SK-N-SH (cell line): ENCODE measurements around the gene C1D.

ENCODE experiments used
- CHD2 ChIP-seq: fragments of 150-350 bp; IDR thresholded peaks from 2 replicates; pipeline ENCODE4 v1.6.1; 2018; ENCODE audit warnings: low read length; ENCODE audit not compliant: partially characterized antibody
- CTCF ChIP-seq: fragments of 200-600 bp; sonication (generic); IDR thresholded peaks from 2 replicates; pipeline ENCODE4 v1.6.1; 2017; ENCODE audit warnings: antibody characterized with exemption, mild to moderate bottlenecking, moderate library complexity
- FOXJ3 ChIP-seq: sonication (generic); formaldehyde crosslinking; IDR thresholded peaks from 2 replicates; pipeline ENCODE4 v1.5.1; 2020; ENCODE audit warnings: mild to moderate bottlenecking, missing genetic modification reagents
- MAX ChIP-seq: IDR thresholded peaks from 2 replicates; pipeline ENCODE4 v1.4.0; 2012; ENCODE audit warnings: low read depth
- POLR2AphosphoS5 ChIP-seq: IDR thresholded peaks from 2 replicates; pipeline ENCODE4 v1.6.1; 2012; ENCODE audit warnings: low read depth, low read length
- RAD21 ChIP-seq: IDR thresholded peaks from 2 replicates; pipeline ENCODE4 v1.6.1; 2012; ENCODE audit warnings: mild to moderate bottlenecking, low read length
- SIN3A ChIP-seq: IDR thresholded peaks from 2 replicates; pipeline ENCODE4 v1.6.1; 2012; ENCODE audit warnings: low read depth, mild to moderate bottlenecking, low read length, moderate library complexity, borderline replicate concordance
- TAF1 ChIP-seq: IDR thresholded peaks from 2 replicates; pipeline ENCODE4 v1.6.1; 2012; ENCODE audit warnings: low read depth, mild to moderate bottlenecking, low read length, moderate library complexity, borderline replicate concordance
- TCF12 ChIP-seq: IDR thresholded peaks from 2 replicates; pipeline ENCODE4 v1.4.0; 2012
- YY1 ChIP-seq: IDR thresholded peaks from 2 replicates; pipeline ENCODE4 v1.4.0; 2012; ENCODE audit warnings: low read depth, mild to moderate bottlenecking
- TF ChIP-seq, protein P1 (sequence below): IDR thresholded peaks from 2 replicates; pipeline ENCODE4; 2012

DNA sequence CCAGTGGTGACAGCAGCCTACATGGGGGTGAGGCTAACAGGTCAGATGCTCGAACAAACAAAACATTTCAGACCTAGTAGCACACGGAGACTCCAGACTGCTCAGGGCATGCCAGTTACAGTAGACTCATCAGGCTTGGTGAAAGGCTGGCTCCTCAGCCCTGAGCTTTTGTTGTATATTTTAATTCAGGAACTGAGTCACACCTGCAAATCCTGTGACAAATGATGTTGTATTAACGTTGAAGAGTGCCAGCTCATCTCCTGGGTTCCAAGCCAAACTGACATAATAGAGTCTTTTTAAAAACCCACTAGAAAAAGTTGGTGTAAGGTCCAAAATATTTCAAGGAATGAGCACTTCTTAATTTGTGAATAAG, 65.3 kb downstream of the C1D start:
- no peak for TF ChIP-seq CTCF
- peak; percentile 45 for TF ChIP-seq MAX
- 0 out of 2 replicates have a peak, but pooled peaks have one; percentile 15 for TF ChIP-seq SIN3A
- TF ChIP-seq RAD21 = no peak
- no peak for TF ChIP-seq TAF1
- no peak for TF ChIP-seq FOXJ3 (CRISPR knock-in tag)
- TF ChIP-seq, protein P1, sequence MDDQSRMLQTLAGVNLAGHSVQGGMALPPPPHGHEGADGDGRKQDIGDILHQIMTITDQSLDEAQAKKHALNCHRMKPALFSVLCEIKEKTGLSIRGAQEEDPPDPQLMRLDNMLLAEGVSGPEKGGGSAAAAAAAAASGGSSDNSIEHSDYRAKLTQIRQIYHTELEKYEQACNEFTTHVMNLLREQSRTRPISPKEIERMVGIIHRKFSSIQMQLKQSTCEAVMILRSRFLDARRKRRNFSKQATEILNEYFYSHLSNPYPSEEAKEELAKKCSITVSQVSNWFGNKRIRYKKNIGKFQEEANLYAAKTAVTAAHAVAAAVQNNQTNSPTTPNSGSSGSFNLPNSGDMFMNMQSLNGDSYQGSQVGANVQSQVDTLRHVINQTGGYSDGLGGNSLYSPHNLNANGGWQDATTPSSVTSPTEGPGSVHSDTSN = peak; percentile 90
- TF ChIP-seq CHD2 = no peak
- peak; percentile 90 for TF ChIP-seq TCF12
- TF ChIP-seq YY1 = no peak
- peak; percentile 39; the same call in 1 of the 2 replicates for TF ChIP-seq POLR2AphosphoS5
